ENCODE data around the gene UBE2B. TPM values are rescaled to one million over a fixed set of nuclear protein-coding genes. Genes with fewer than 3 reads are reported as not detected.

Gene UBE2B
- total and polyA plus RNA-seq, 10 of the 15 experiments (the other 5 are each of a cell fraction or from before 2014, with no cell fraction given): 10.8 to 179 (median 61.3) TPM

DNA sequence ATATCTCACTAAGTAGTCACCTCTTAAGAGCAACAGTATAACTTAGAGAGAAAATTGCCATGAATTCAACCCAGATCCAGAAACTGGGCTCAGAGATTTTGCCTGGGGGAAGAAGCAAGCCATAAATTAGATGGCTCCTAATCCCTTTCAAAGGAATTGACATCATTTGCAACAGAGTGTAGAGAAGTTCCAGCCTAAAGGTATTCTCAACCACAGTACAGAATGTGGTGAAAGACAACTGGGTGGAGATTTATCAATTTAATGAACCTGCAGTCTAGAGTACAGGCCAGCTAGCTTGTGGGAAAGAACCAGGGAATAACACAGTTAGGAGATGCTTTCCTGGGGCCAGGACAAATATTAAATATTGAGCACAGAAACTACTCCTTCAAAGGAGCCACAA lies 44.0 kb upstream of the UBE2B start:
- ChIA-PET POLR2A (no interaction called here), CTCF (no interaction called here), RAD21 (ENCODE audit: unreplicated experiment) (interaction anchor here (0.5 kb wide), 1 partner anchor 145 kb away, joined by 3 read pairs; no protein-coding TSS in a partner anchor), SMC1A (ENCODE audit: uncharacterized antibody, unreplicated experiment) (interaction anchor here (1.4 kb wide), 1 partner anchor 23 kb away, joined by 3 read pairs; no protein-coding TSS in a partner anchor)
- Histone ChIP-seq H3K9me3 (replicated peaks; ENCODE audit: control insufficient read depth, insufficient read depth, low read length) (peaks cover 7% of the 10 kb centered on the region; the same call in 2 of the 3 replicates), H4K20me1 (ENCODE audit: control insufficient read depth, insufficient read depth) (no peaks in the 10 kb centered on the region), H3K27ac (ENCODE audit: control insufficient read depth, insufficient read depth) (no peak overlapping the region), H3K36me3 (ENCODE audit: control insufficient read depth in 2 of 2, insufficient read depth in 2 of 2, low read length in 1 of 2) (no peaks in the 10 kb centered on the region), H2AFZ (ENCODE audit: control insufficient read depth, low read depth, low read length) (no peak overlapping the region), H3K27me3 (replicated peaks in 1 of 2; ENCODE audit: control insufficient read depth in 2 of 2, insufficient read depth in 2 of 2, low read length in 1 of 2) (no peaks in the 10 kb centered on the region; a peak in 1 of 4 replicates), H3K79me2 (ENCODE audit: control insufficient read depth, insufficient read depth, low read length) (no peaks in the 10 kb centered on the region), H3K4me3 (no peak overlapping the region), H3K9ac (ENCODE audit: control insufficient read depth, insufficient read depth, low read length) (no peak overlapping the region), H3K4me1 (ENCODE audit: control insufficient read depth, insufficient read depth, low read length) (no peaks in the 10 kb centered on the region), H3K4me2 (ENCODE audit: control insufficient read depth, insufficient read depth) (no peak overlapping the region)
- no peak for ATAC-seq
- TF ChIP-seq, protein P1, sequence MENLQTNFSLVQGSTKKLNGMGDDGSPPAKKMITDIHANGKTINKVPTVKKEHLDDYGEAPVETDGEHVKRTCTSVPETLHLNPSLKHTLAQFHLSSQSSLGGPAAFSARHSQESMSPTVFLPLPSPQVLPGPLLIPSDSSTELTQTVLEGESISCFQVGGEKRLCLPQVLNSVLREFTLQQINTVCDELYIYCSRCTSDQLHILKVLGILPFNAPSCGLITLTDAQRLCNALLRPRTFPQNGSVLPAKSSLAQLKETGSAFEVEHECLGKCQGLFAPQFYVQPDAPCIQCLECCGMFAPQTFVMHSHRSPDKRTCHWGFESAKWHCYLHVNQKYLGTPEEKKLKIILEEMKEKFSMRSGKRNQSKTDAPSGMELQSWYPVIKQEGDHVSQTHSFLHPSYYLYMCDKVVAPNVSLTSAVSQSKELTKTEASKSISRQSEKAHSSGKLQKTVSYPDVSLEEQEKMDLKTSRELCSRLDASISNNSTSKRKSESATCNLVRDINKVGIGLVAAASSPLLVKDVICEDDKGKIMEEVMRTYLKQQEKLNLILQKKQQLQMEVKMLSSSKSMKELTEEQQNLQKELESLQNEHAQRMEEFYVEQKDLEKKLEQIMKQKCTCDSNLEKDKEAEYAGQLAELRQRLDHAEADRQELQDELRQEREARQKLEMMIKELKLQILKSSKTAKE (IDR thresholded peaks at IDR 0.05; ENCODE audit: low read depth, poor library complexity, severe bottlenecking): no peak
- no peak for TF ChIP-seq STAT3 (IDR thresholded peaks at IDR 0.05; ENCODE audit: low read depth, low read length)
- TF ChIP-seq POU2F2 (IDR thresholded peaks at IDR 0.05; ENCODE audit: borderline replicate concordance, low read depth, low read length): no peak
- TF ChIP-seq, protein P2, sequence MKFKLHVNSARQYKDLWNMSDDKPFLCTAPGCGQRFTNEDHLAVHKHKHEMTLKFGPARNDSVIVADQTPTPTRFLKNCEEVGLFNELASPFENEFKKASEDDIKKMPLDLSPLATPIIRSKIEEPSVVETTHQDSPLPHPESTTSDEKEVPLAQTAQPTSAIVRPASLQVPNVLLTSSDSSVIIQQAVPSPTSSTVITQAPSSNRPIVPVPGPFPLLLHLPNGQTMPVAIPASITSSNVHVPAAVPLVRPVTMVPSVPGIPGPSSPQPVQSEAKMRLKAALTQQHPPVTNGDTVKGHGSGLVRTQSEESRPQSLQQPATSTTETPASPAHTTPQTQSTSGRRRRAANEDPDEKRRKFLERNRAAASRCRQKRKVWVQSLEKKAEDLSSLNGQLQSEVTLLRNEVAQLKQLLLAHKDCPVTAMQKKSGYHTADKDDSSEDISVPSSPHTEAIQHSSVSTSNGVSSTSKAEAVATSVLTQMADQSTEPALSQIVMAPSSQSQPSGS (IDR thresholded peaks at IDR 0.05; ENCODE audit: low read length): no peak
- TF ChIP-seq, protein P3, sequence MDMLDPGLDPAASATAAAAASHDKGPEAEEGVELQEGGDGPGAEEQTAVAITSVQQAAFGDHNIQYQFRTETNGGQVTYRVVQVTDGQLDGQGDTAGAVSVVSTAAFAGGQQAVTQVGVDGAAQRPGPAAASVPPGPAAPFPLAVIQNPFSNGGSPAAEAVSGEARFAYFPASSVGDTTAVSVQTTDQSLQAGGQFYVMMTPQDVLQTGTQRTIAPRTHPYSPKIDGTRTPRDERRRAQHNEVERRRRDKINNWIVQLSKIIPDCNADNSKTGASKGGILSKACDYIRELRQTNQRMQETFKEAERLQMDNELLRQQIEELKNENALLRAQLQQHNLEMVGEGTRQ (IDR thresholded peaks at IDR 0.05; ENCODE audit: borderline replicate concordance, low read depth, low read length): no peak
- no peak for TF ChIP-seq BCL11A (IDR thresholded peaks at IDR 0.05; ENCODE audit: low read depth, low read length)
- in situ Hi-C loops (cut with MboI): no loop called here
- DNase-seq (ENCODE audit: low read depth, low spot score): no peak
- intact Hi-C loops (cut with micrococcal nuclease; ENCODE audit: unreplicated experiment): no loop called here
- no peak for FAIRE-seq
- BruUV-seq (replicated peaks): no TSS peak

All from GM12878 (cell line).